Kidney epithelial cell (primary cell): ENCODE data around the gene ID4. TPM values are rescaled to one million over a fixed set of nuclear protein-coding genes. Genes with fewer than 3 reads are reported as not detected.

Experiments
- DNase-seq: peaks from one replicate; pipeline ENCODE4 v3.0.0-alpha.2; 2010; ENCODE audit warnings: low read depth
- H3K27me3 ChIP-seq: 2 replicates; pipeline ENCODE4 v1.6.0; 2011; ENCODE audit warnings: low read length; ENCODE audit not compliant: control insufficient read depth, insufficient read depth
- H3K36me3 ChIP-seq: 2 replicates; pipeline ENCODE4 v1.5.1; 2011; ENCODE audit warnings: low read length; ENCODE audit not compliant: control insufficient read depth, insufficient read depth
- H3K4me3 ChIP-seq: 2 replicates; pipeline ENCODE4 v1.5.1; 2011; ENCODE audit warnings: low read depth, mild to moderate bottlenecking, control low read depth, low read length
- CTCF ChIP-seq: IDR thresholded peaks from 2 replicates; pipeline ENCODE4 v1.5.1; 2011; ENCODE audit warnings: mild to moderate bottlenecking, moderate library complexity, low read length, control low read depth, inconsistent platforms; ENCODE audit not compliant: insufficient read depth, poor library complexity, severe bottlenecking
- total RNA-seq: library from RNA; depleted of rRNA; stranded (reverse); fragments of >200 nt; gene quantifications from 2 replicates; pipeline ENCODE4 v1.2.3, GENCODE V29; 2015

ID4 gene
- total RNA-seq, 1 donor from 2014 or later, result 17.3 TPM

- Histone ChIP-seq H3K36me3 (no peaks in the 10 kb centered on the region), H3K27me3 (no peaks in the 10 kb centered on the region), H3K4me3 (no peak overlapping the region)
- no peak for TF ChIP-seq CTCF
- DNase-seq, result no peak
Measured at GRCh38 chr6:19827247-19827646, 9.9 kb upstream of the ID4 start.

GRCh38 chr6:19827903-19828302 lies 9.3 kb upstream of the ID4 start:
- DNase-seq, result no peak
- H3K4me3 ChIP-seq, result no peak overlapping the region
- no peak for TF ChIP-seq CTCF
- no peaks in the 10 kb centered on the region for H3K36me3 ChIP-seq
- H3K27me3 ChIP-seq, result no peaks in the 10 kb centered on the region

- H3K36me3 ChIP-seq, result no peaks in the 10 kb centered on the region
- no peak for TF ChIP-seq CTCF
- no peak for DNase-seq
- H3K27me3 ChIP-seq, result no peaks in the 10 kb centered on the region
- no peak overlapping the region for H3K4me3 ChIP-seq
Measured at GRCh38 chr6:19830171-19830570, 7.0 kb upstream of the ID4 start.

GRCh38 chr6:19831358-19831757 lies 5.8 kb upstream of the ID4 start:
- no peak for DNase-seq
- Histone ChIP-seq H3K27me3 (no peaks in the 10 kb centered on the region), H3K4me3 (no peak overlapping the region), H3K36me3 (no peaks in the 10 kb centered on the region)
- no peak for TF ChIP-seq CTCF

GRCh38 chr6:19833947-19834346 lies 3.2 kb upstream of the ID4 start:
- no peak for DNase-seq
- no peaks in the 10 kb centered on the region for H3K36me3 ChIP-seq
- H3K4me3 ChIP-seq, result no peak overlapping the region
- H3K27me3 ChIP-seq, result no peaks in the 10 kb centered on the region
- TF ChIP-seq CTCF, result no peak

GRCh38 chr6:19834858-19835257 lies 2.3 kb upstream of the ID4 start:
- H3K27me3 ChIP-seq, result no peaks in the 10 kb centered on the region
- H3K36me3 ChIP-seq, result no peaks in the 10 kb centered on the region
- no peak for DNase-seq
- TF ChIP-seq CTCF, result no peak
- no peak overlapping the region for H3K4me3 ChIP-seq
